Liver (tissue), 9 donors: ENCODE measurements around the gene UBA6. TPM values are rescaled to one million over a fixed set of nuclear protein-coding genes. Genes with fewer than 3 reads are reported as not detected.

Source experiments
- DNase-seq: peaks from one replicate; pipeline ENCODE4 v3.0.0-alpha.2; 2017; ENCODE audit warnings: low spot score
- H3K27ac ChIP-seq, 2 donors: one replicate each; pipeline ENCODE4 v1.7.0; 2013; ENCODE audit warnings: inconsistent platforms in 2 of 2, low read length in 2 of 2, control low read depth in 1 of 2, low read depth in 1 of 2, mild to moderate bottlenecking in 1 of 2
- H3K27me3 ChIP-seq, 4 donors: one replicate each; pipeline versions ENCODE4 v1.6.1 to v1.7.0; 2013; ENCODE audit warnings: low read length in 3 of 4, inconsistent platforms in 1 of 4, mild to moderate bottlenecking in 1 of 4, moderate library complexity in 1 of 4; ENCODE audit not compliant: control insufficient read depth in 4 of 4, insufficient read depth in 4 of 4
- H3K36me3 ChIP-seq, 4 donors: one replicate each; pipeline versions ENCODE4 v1.6.1 to v1.7.0; 2013; ENCODE audit warnings: low read length in 3 of 4, mild to moderate bottlenecking in 3 of 4, low read depth in 1 of 4, moderate library complexity in 1 of 4; ENCODE audit not compliant: control insufficient read depth in 4 of 4, insufficient read depth in 3 of 4
- H3K4me1 ChIP-seq, 4 donors: one replicate each; pipeline versions ENCODE4 v1.6.1 to v1.7.0; 2013; ENCODE audit warnings: low read length in 3 of 4, mild to moderate bottlenecking in 3 of 4, moderate library complexity in 1 of 4; ENCODE audit not compliant: control insufficient read depth in 4 of 4, insufficient read depth in 4 of 4
- H3K4me3 ChIP-seq, 3 donors: one replicate each; pipeline versions ENCODE4 v1.6.1 to v1.7.0; 2013; ENCODE audit warnings: low read length in 3 of 3, control low read depth in 1 of 3, low read depth in 1 of 3, mild to moderate bottlenecking in 1 of 3
- H3K9ac ChIP-seq, 2 donors: one replicate each; pipeline ENCODE4 v1.7.0; 2013; ENCODE audit warnings: low read length in 2 of 2, mild to moderate bottlenecking in 2 of 2, moderate library complexity in 2 of 2, control low read depth in 1 of 2, low read depth in 1 of 2
- H3K9me3 ChIP-seq, 4 donors: one replicate each; pipeline versions ENCODE4 v1.6.1 to v1.7.0; 2013; ENCODE audit warnings: low read length in 3 of 4; ENCODE audit not compliant: control insufficient read depth in 4 of 4
- ATF3 ChIP-seq: IDR thresholded peaks from 2 replicates; pipeline ENCODE4 v1.6.1; 2016; ENCODE audit warnings: antibody characterized with exemption
- CTCF ChIP-seq: fragments of 150-350 bp; IDR thresholded peaks from 2 replicates; pipeline ENCODE4 v1.5.1; 2017; ENCODE audit warnings: improper control_type of control experiment, low read depth, low read length; ENCODE audit not compliant: missing input control
- EGR1 ChIP-seq, 2 donors: IDR thresholded peaks; 2 replicates each; pipeline ENCODE4 v1.6.1; 2016 to 2018; ENCODE audit warnings: antibody characterized with exemption in 2 of 2, low read depth in 2 of 2
- FOXA1 ChIP-seq: IDR thresholded peaks from 2 replicates; pipeline ENCODE4 v1.6.1; 2016; ENCODE audit warnings: antibody characterized with exemption
- FOXA2 ChIP-seq: IDR thresholded peaks from 2 replicates; pipeline ENCODE4 v1.6.1; 2016; ENCODE audit warnings: antibody characterized with exemption
- GABPA ChIP-seq, 2 donors: IDR thresholded peaks in 1 of 2; conservative IDR thresholded peaks in 1 of 2; 2 replicates each; pipeline ENCODE4 v1.6.1; 2016; ENCODE audit warnings: antibody characterized with exemption in 2 of 2, mild to moderate bottlenecking in 1 of 2, moderate library complexity in 1 of 2
- HNF4A ChIP-seq, 2 donors: conservative IDR thresholded peaks; 2 replicates each; pipeline ENCODE4 v1.6.1; 2016; ENCODE audit warnings: antibody characterized with exemption in 2 of 2, mild to moderate bottlenecking in 2 of 2
- HNF4G ChIP-seq: IDR thresholded peaks from 2 replicates; pipeline ENCODE4 v1.6.1; 2016; ENCODE audit warnings: antibody characterized with exemption
- JUND ChIP-seq, 2 donors: IDR thresholded peaks; 2 replicates each; pipeline ENCODE4 v1.6.1; 2016; ENCODE audit warnings: antibody characterized with exemption in 2 of 2
- MAX ChIP-seq: IDR thresholded peaks from 2 replicates; pipeline ENCODE4 v1.6.1; 2016; ENCODE audit warnings: antibody characterized with exemption
- NR2F2 ChIP-seq: IDR thresholded peaks from 2 replicates; pipeline ENCODE4 v1.6.1; 2016; ENCODE audit warnings: antibody characterized with exemption
- RAD21 ChIP-seq, 2 donors: IDR thresholded peaks; 2 replicates each; pipeline ENCODE4 v1.6.1; 2016; ENCODE audit warnings: antibody characterized with exemption in 2 of 2, mild to moderate bottlenecking in 2 of 2
- REST ChIP-seq: IDR thresholded peaks from 2 replicates; pipeline ENCODE4 v1.6.1; 2016; ENCODE audit warnings: antibody characterized with exemption, mild to moderate bottlenecking
- RXRA ChIP-seq, 2 donors: IDR thresholded peaks; 2 replicates each; pipeline ENCODE4 v1.6.1; 2017 to 2018; ENCODE audit warnings: antibody characterized with exemption in 2 of 2, mild to moderate bottlenecking in 1 of 2
- SP1 ChIP-seq: IDR thresholded peaks from 2 replicates; pipeline ENCODE4 v1.6.1; 2018; ENCODE audit warnings: antibody characterized with exemption, mild to moderate bottlenecking
- TAF1 ChIP-seq: conservative IDR thresholded peaks from 2 replicates; pipeline ENCODE4 v1.6.1; 2016; ENCODE audit warnings: antibody characterized with exemption, mild to moderate bottlenecking
- YY1 ChIP-seq: IDR thresholded peaks from 2 replicates; pipeline ENCODE4 v1.6.1; 2016; ENCODE audit warnings: antibody characterized with exemption, mild to moderate bottlenecking
- ZBTB33 ChIP-seq: IDR thresholded peaks from 2 replicates; pipeline ENCODE4 v1.6.1; 2016; ENCODE audit warnings: antibody characterized with exemption
- WGBS: extraction: QIAGEN DNeasy Blood & Tissue Kit; methylation state at CpG from one replicate; pipeline ENCODE4 v1.1.7; 2013; 5-methylcytosine and 5-hydroxymethylcytosine counted together
- polyA plus RNA-seq, 2 donors: library from polyadenylated mRNA; stranded (reverse) in 1 of 2; unstranded in 1 of 2; fragments of 200-250 nt in 1 of 2; fragments of >200 nt in 1 of 2; fragmentation: Nextera tagmentation in 1 of 2; extraction: Ambion mirVana in 1 of 2; gene quantifications; one replicate each; pipeline versions ENCODE4 v1.2.1 to v1.2.3, GENCODE V29; 2013 to 2015
- total RNA-seq, 2 donors: library from RNA; depleted of rRNA; stranded (reverse); fragments of >200 nt; gene quantifications; one replicate each; pipeline ENCODE4 v1.2.3, GENCODE V29; 2014
- donor health status: healthy.
- donor health status: healthy.
- donor health status: healthy.
- donor health status: healthy.
- donor health status: healthy.

UBA6 gene
- total and polyA plus RNA-seq, 4 donors: 8.4 to 122 (median 13.7) TPM

GRCh38 chr4:67608027-67608426, 92.9 kb downstream of the UBA6 start:
- no peak overlapping the region for H3K9ac ChIP-seq
- no peak for DNase-seq
- no peak overlapping the region for H3K4me3 ChIP-seq
- WGBS: 92% methylated on average over 4 of the region's 4 CpGs
- H3K27ac ChIP-seq: no peak overlapping the region
- H3K9me3 ChIP-seq: peaks cover 2 to 8% (median 5%) of the 10 kb centered on the region in 4 donors
- no peaks in the 10 kb centered on the region for H3K4me1 ChIP-seq
- no peaks in the 10 kb centered on the region for H3K27me3 ChIP-seq
- no peak for TF ChIP-seq RAD21 (IDR thresholded peaks at IDR 0.05)
- TF ChIP-seq JUND (IDR thresholded peaks at IDR 0.05): no peak
- no peak for TF ChIP-seq TAF1
- TF ChIP-seq YY1: no peak
- no peak for TF ChIP-seq HNF4G
- no peak for TF ChIP-seq RXRA (IDR thresholded peaks at IDR 0.05)
- no peak for TF ChIP-seq EGR1 (IDR thresholded peaks at IDR 0.05; ENCODE audit: low read depth in 2 of 2)
- no peak for TF ChIP-seq ZBTB33
- no peak for TF ChIP-seq FOXA2
- TF ChIP-seq CTCF: no peak
- no peak for TF ChIP-seq FOXA1
- no peak for TF ChIP-seq GABPA (IDR thresholded peaks at IDR 0.05 in 1 of 2, conservative IDR thresholded peaks at IDR 0.05 in 1 of 2)
- TF ChIP-seq REST: no peak
- TF ChIP-seq MAX: no peak
- no peak for TF ChIP-seq NR2F2
- TF ChIP-seq ATF3: no peak
- no peak for TF ChIP-seq SP1
- no peak for TF ChIP-seq HNF4A (conservative IDR thresholded peaks at IDR 0.05)
- no peaks in the 10 kb centered on the region for H3K36me3 ChIP-seq

GRCh38 chr4:67604749-67605148, 96.2 kb downstream of the UBA6 start:
- Histone ChIP-seq H3K36me3 (no peaks in the 10 kb centered on the region), H3K27me3 (no peaks in the 10 kb centered on the region), H3K9me3 (peaks cover 0 to 4% (median under 1%) of the 10 kb centered on the region in 4 donors), H3K9ac (no peak overlapping the region), H3K27ac (no peak overlapping the region), H3K4me3 (no peak overlapping the region), H3K4me1 (no peaks in the 10 kb centered on the region)
- TF ChIP-seq JUND (IDR thresholded peaks at IDR 0.05) (no peak), RXRA (IDR thresholded peaks at IDR 0.05) (no peak), HNF4A (conservative IDR thresholded peaks at IDR 0.05) (no peak), MAX (no peak), GABPA (IDR thresholded peaks at IDR 0.05 in 1 of 2, conservative IDR thresholded peaks at IDR 0.05 in 1 of 2) (no peak), HNF4G (no peak), ZBTB33 (no peak), YY1 (no peak)
- WGBS: 88% methylated on average over 3 of the region's 3 CpGs
- DNase-seq: no peak
